Panc1 (cell line): ENCODE measurements around the gene AQP1. TPM values are rescaled to one million over a fixed set of nuclear protein-coding genes. Genes with fewer than 3 reads are reported as not detected.

ENCODE experiments used
- ATAC-seq: fragments of 200-7000 bp; cut with Tn5 transposase; 2 replicates; pipeline ENCODE4 v1.9.1; 2020; ENCODE audit warnings: mild to moderate bottlenecking, moderate library complexity
- BruUV-seq: library from RNA; stranded (reverse); fragments of 400-500 nt; replicated peaks from 2 replicates; lab custom pipeline; 2021; lab: Mats Ljungman, UMichigan
- CTCF ChIA-PET: fragments of 300-600 bp; sonication (Branson Sonifier 250); formaldehyde crosslinking; loops from one replicate; lab custom pipeline; 2022; ENCODE audit warnings: antibody characterized with exemption; lab: Charles Lee
- POLR2A ChIA-PET: fragments of 300-600 bp; sonication (Branson Sonifier 250); formaldehyde crosslinking; loops from one replicate; lab custom pipeline; 2022; ENCODE audit warnings: antibody characterized with exemption; lab: Charles Lee
- DNase-seq: peaks from one replicate; pipeline ENCODE4 v3.0.0-alpha.2; 2010; ENCODE audit warnings: low read depth, low spot score
- H3K27ac ChIP-seq: 2 replicates; pipeline ENCODE4 v1.5.1; 2011; ENCODE audit warnings: mild to moderate bottlenecking, low read length, inconsistent platforms
- H3K27me3 ChIP-seq: fragments of 200-500 bp; sonication (Bioruptor generic); 2 replicates; pipeline ENCODE4 v1.6.0; 2014; ENCODE audit warnings: low read length, inconsistent platforms; ENCODE audit not compliant: control insufficient read depth, insufficient read depth
- H3K36me3 ChIP-seq: fragments of 200-500 bp; sonication (Bioruptor generic); 2 replicates; pipeline ENCODE4 v1.5.1; 2014; ENCODE audit warnings: inconsistent platforms, mild to moderate bottlenecking, low read length, moderate library complexity; ENCODE audit not compliant: control insufficient read depth, insufficient read depth
- H3K4me1 ChIP-seq: 2 replicates; pipeline ENCODE4 v1.5.1; 2011; ENCODE audit warnings: inconsistent platforms, mild to moderate bottlenecking, low read length, moderate library complexity; ENCODE audit not compliant: control insufficient read depth, insufficient read depth
- H3K4me3 ChIP-seq, 2 experiments: 2 replicates each; pipeline ENCODE4 v1.5.1; 2011 to 2012; ENCODE audit warnings: low read depth in 2 of 2, low read length in 2 of 2, mild to moderate bottlenecking in 2 of 2, inconsistent platforms in 1 of 2, moderate library complexity in 1 of 2
- H3K9me3 ChIP-seq: fragments of 200-500 bp; sonication (Bioruptor generic); 2 replicates; pipeline ENCODE4 v1.5.1; 2014; ENCODE audit warnings: low read depth, mild to moderate bottlenecking, inconsistent platforms, low read length, moderate library complexity; ENCODE audit not compliant: control insufficient read depth, insufficient read depth
- CTCF ChIP-seq: fragments of 450-650 bp; IDR thresholded peaks from 2 replicates; pipeline ENCODE4 v1.5.1; 2017; ENCODE audit warnings: mild to moderate bottlenecking
- POLR2AphosphoS5 ChIP-seq: IDR thresholded peaks from 2 replicates; pipeline ENCODE4 v1.6.1; 2012; ENCODE audit warnings: mild to moderate bottlenecking, low read depth, low read length, moderate library complexity
- REST ChIP-seq, 2 experiments: IDR thresholded peaks; 2 replicates each; pipeline ENCODE4 v1.6.1; 2011 to 2012; ENCODE audit warnings: low read depth in 2 of 2, control low read depth in 1 of 2, low read length in 1 of 2, mild to moderate bottlenecking in 1 of 2, moderate library complexity in 1 of 2; ENCODE audit not compliant: insufficient read depth in 1 of 2
- SIN3A ChIP-seq: IDR thresholded peaks from 2 replicates; pipeline ENCODE4 v1.6.1; 2012; ENCODE audit warnings: low read depth, mild to moderate bottlenecking, low read length, moderate library complexity, borderline replicate concordance; ENCODE audit not compliant: insufficient read depth
- TCF7L2 ChIP-seq: IDR thresholded peaks from 2 replicates; pipeline ENCODE4 v1.6.1; 2011; ENCODE audit warnings: mild to moderate bottlenecking, low read depth, low read length, inconsistent platforms
- in situ Hi-C: cut with HindIII; loops from 2 replicates; pipeline ENCODE4 v1.10.0; 2016; ENCODE audit warnings: low sequenced_read_pairs, low pct_unique_long_range_greater_than_20kb
- intact Hi-C: fragments of 100-400 bp; cut with micrococcal nuclease; formaldehyde crosslinking; loops from one replicate; pipeline ENCODE4 v1.10.0; 2022; ENCODE audit not compliant: unreplicated experiment
- total RNA-seq: library from RNA; stranded (reverse); gene quantifications from one replicate; pipeline ENCODE4 v1.2.1, GENCODE V29; 2021; ENCODE audit not compliant: unreplicated experiment

AQP1 gene
- total RNA-seq, 1 experiment from 2014 or later: 0.57 TPM

- Histone ChIP-seq H3K9me3 (no peaks in the 10 kb centered on the region), H3K4me3 (no peak overlapping the region), H3K4me1 (no peaks in the 10 kb centered on the region), H3K27ac (no peak overlapping the region), H3K27me3 (no peaks in the 10 kb centered on the region), H3K36me3 (no peaks in the 10 kb centered on the region)
- ChIA-PET POLR2A (interaction anchor here (0.6 kb wide), 1 partner anchor 533 kb away, joined by 3 read pairs; no protein-coding TSS in a partner anchor), CTCF (no interaction called here)
- TF ChIP-seq TCF7L2 (no peak), SIN3A (no peak), REST (IDR thresholded peaks at IDR 0.05; ENCODE audit: insufficient read depth in 1 of 2, low read depth in 2 of 2, low read length in 1 of 2) (no peak)
- DNase-seq (no peak), ATAC-seq (no peak)
- in situ Hi-C loops (no loop called here), intact Hi-C loops (no loop called here)
- BruUV-seq: no TSS peak
Measured at GRCh38 chr7:30869794-30870611, 41.6 kb upstream of the AQP1 start.

- no TSS peak for BruUV-seq
- no peaks in the 10 kb centered on the region for H3K36me3 ChIP-seq
- TF ChIP-seq CTCF (no peak), SIN3A (no peak), REST (IDR thresholded peaks at IDR 0.05; ENCODE audit: insufficient read depth in 1 of 2, low read depth in 2 of 2, low read length in 1 of 2) (no peak), POLR2AphosphoS5 (no peak), TCF7L2 (no peak)
- no peaks in the 10 kb centered on the region for H3K27me3 ChIP-seq
- no peak overlapping the region for H3K4me3 ChIP-seq
- in situ Hi-C loops: no loop called here
- H3K9me3 ChIP-seq: no peaks in the 10 kb centered on the region
- ATAC-seq (no peak), DNase-seq (no peak)
- no peak overlapping the region for H3K27ac ChIP-seq
- ChIA-PET CTCF (no interaction called here), POLR2A (interaction anchor here (0.6 kb wide), 1 partner anchor 534 kb away, joined by 3 read pairs; no protein-coding TSS in a partner anchor)
- intact Hi-C loops: no loop called here
- no peaks in the 10 kb centered on the region for H3K4me1 ChIP-seq
Measured at GRCh38 chr7:30870821-30871518, 40.7 kb upstream of the AQP1 start.
